ENCODE results near the gene DGKH.

DNA sequence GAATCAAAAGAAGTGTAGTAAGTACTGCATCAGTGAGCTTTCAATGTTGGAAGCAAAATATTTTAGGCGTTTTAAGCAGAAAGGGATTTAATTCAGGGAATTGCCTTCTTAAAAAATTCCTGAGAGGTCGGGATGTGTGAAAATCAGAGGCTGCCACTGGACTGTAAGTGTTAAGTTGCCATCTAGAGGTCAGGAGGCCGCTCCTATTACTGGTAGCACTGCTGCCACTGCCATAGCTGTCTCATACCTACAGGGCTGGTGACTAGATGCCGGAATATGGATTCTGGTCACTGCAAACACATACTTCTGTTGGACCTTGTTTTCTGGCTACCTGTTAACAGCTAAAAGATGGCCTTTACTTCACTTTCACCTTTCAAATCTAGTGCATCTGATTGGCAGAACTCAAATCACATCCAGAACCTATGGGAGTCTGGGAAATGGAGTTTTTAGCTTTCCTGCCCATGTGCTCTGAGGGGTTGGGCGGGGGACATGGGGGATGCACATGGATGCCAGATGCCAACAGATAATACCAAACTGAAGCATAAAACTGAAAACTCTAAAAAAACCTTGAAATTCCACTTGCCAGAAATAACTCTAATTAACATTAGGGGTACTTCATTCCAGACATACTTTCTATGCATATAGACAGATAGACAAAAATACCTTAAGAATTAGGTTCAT, 29.8 kb downstream of the DGKH start:
- TF ChIP-seq, protein P1, sequence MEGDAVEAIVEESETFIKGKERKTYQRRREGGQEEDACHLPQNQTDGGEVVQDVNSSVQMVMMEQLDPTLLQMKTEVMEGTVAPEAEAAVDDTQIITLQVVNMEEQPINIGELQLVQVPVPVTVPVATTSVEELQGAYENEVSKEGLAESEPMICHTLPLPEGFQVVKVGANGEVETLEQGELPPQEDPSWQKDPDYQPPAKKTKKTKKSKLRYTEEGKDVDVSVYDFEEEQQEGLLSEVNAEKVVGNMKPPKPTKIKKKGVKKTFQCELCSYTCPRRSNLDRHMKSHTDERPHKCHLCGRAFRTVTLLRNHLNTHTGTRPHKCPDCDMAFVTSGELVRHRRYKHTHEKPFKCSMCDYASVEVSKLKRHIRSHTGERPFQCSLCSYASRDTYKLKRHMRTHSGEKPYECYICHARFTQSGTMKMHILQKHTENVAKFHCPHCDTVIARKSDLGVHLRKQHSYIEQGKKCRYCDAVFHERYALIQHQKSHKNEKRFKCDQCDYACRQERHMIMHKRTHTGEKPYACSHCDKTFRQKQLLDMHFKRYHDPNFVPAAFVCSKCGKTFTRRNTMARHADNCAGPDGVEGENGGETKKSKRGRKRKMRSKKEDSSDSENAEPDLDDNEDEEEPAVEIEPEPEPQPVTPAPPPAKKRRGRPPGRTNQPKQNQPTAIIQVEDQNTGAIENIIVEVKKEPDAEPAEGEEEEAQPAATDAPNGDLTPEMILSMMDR (conservative IDR thresholded peaks at IDR 0.05), result no peak
- TF ChIP-seq EZH2 (IDR thresholded peaks at IDR 0.05; ENCODE audit: low read depth), result no peak

Data from PC-9 (cell line).